K562 (cell line): ENCODE data around the gene CREB5. TPM values are rescaled to one million over a fixed set of nuclear protein-coding genes. Genes with fewer than 3 reads are reported as not detected.

Experiments used
- ATAC-seq: fragments of 200-7000 bp; cut with Tn5 transposase; 3 replicates; pipeline ENCODE4 v1.9.1; 2020; ENCODE audit warnings: moderate library complexity
- BruUV-seq: library from RNA; stranded (reverse); fragments of 400-500 nt; replicated peaks from 2 replicates; lab custom pipeline; 2021; lab: Mats Ljungman, UMichigan
- CTCF ChIA-PET: fragments of 300-600 bp; formaldehyde crosslinking; extraction: SDS; loops from one replicate; lab custom pipeline; 2021; ENCODE audit warnings: low intra/inter-chr PET ratio; lab: Yijun Ruan, JAX
- POLR2A ChIA-PET: fragments of 300-600, 350-650 bp; sonication (Branson Sonifier 250); formaldehyde crosslinking; extraction: SDS; loops from one replicate; lab custom pipeline; 2021; ENCODE audit warnings: antibody characterized with exemption, inconsistent platforms; lab: Yijun Ruan, JAX
- DNase-seq, 4 experiments: peaks; one replicate each; pipeline versions ENCODE4 v3.0.0 to v3.0.0-alpha.2; 2011 to 2018; ENCODE audit warnings: low spot score in 3 of 4, mixed read lengths in 3 of 4; ENCODE audit errors: extremely low read depth in 1 of 4
- FAIRE-seq: peaks from 2 replicates; lab custom pipeline; 2011; peaks lifted over from hg19 to GRCh38; lab: Jason Lieb, UNC
- H2AFZ ChIP-seq: 2 replicates; pipeline ENCODE4 v1.6.0; 2011; ENCODE audit warnings: low read depth, low read length, control low read depth, inconsistent platforms
- H3K27ac ChIP-seq: fragments of 200-600 bp; 3 replicates; pipeline ENCODE4 v1.8.0; 2011; ENCODE audit warnings: low read depth, mild to moderate bottlenecking, control low read depth, inconsistent platforms, low read length, moderate library complexity, mixed read lengths; ENCODE audit errors: extremely low read depth
- H3K27me3 ChIP-seq, 2 experiments: fragments of 300-600 bp in 1 of 2; 2 replicates in 1 of 2; 3 replicates in 1 of 2; pipeline versions ENCODE4 v1.6.0 to v1.8.0; 2011; ENCODE audit warnings: inconsistent platforms in 2 of 2, low read length in 2 of 2, mild to moderate bottlenecking in 1 of 2, mixed read lengths in 1 of 2, moderate library complexity in 1 of 2; ENCODE audit not compliant: control insufficient read depth in 2 of 2, insufficient read depth in 2 of 2
- H3K36me3 ChIP-seq: fragments of 300-600 bp; 3 replicates; pipeline ENCODE4 v1.8.0; 2011; ENCODE audit warnings: mild to moderate bottlenecking, low read length, inconsistent platforms; ENCODE audit not compliant: control insufficient read depth, insufficient read depth
- H3K4me1 ChIP-seq, 2 experiments: fragments of 200-600 bp in 1 of 2; replicated peaks in 1 of 2; 2 replicates in 1 of 2; 3 replicates in 1 of 2; pipeline versions ENCODE4 v1.5.1 to v1.8.0; 2011; ENCODE audit warnings: inconsistent platforms in 2 of 2, low read length in 2 of 2, mild to moderate bottlenecking in 1 of 2, mixed read lengths in 1 of 2, moderate library complexity in 1 of 2; ENCODE audit not compliant: control insufficient read depth in 2 of 2, insufficient read depth in 2 of 2
- H3K4me2 ChIP-seq: 2 replicates; pipeline ENCODE4 v1.6.1; 2011; ENCODE audit warnings: low read length, control low read depth, inconsistent platforms, mixed read lengths; ENCODE audit not compliant: insufficient read depth
- H3K4me3 ChIP-seq: fragments of 200-600 bp; sonication (generic), shearing (Covaris generic); 2 replicates; pipeline ENCODE4 v1.5.1; 2016; ENCODE audit warnings: control low read depth, inconsistent platforms
- H3K79me2 ChIP-seq: fragments of 200-600 bp; 3 replicates; pipeline ENCODE4 v1.8.0; 2011; ENCODE audit warnings: low read length, inconsistent platforms; ENCODE audit not compliant: control insufficient read depth, insufficient read depth
- H3K9ac ChIP-seq, 2 experiments: 2 replicates each; pipeline versions ENCODE4 v1.6.0 to v1.6.1; 2011; ENCODE audit warnings: low read depth in 2 of 2, low read length in 2 of 2, control low read depth in 1 of 2, inconsistent platforms in 1 of 2, mild to moderate bottlenecking in 1 of 2, mixed read lengths in 1 of 2; ENCODE audit not compliant: insufficient read depth in 1 of 2
- H3K9me1 ChIP-seq: one replicate; pipeline ENCODE4 v1.6.0; 2011; ENCODE audit warnings: inconsistent platforms, mild to moderate bottlenecking, low read length, moderate library complexity; ENCODE audit not compliant: control insufficient read depth, insufficient read depth
- H3K9me3 ChIP-seq: replicated peaks from 2 replicates; pipeline ENCODE4 v1.5.1; 2011; ENCODE audit warnings: low read depth, low read length, inconsistent platforms; ENCODE audit not compliant: control insufficient read depth, insufficient read depth
- H4K20me1 ChIP-seq: replicated peaks from 2 replicates; pipeline ENCODE4 v1.6.1; 2011; ENCODE audit warnings: low read length, inconsistent platforms, mixed read lengths; ENCODE audit not compliant: control insufficient read depth, insufficient read depth
- CGGBP1 ChIP-seq: fragments of 250-450 bp; sonication (Bioruptor Pico); IDR thresholded peaks from 2 replicates; pipeline ENCODE4 v1.9.0; 2021; ENCODE audit warnings: mild to moderate bottlenecking
- CHD4 ChIP-seq: fragments of 200-600 bp; sonication (generic); IDR thresholded peaks from 3 replicates; pipeline ENCODE4 v1.6.1; 2012; ENCODE audit warnings: low read depth, mild to moderate bottlenecking, mixed read lengths, low read length, inconsistent platforms; ENCODE audit not compliant: insufficient read depth, insufficient replicate concordance, poor library complexity, severe bottlenecking
- MLLT1 ChIP-seq, 2 experiments: fragments of 450-650 bp; IDR thresholded peaks; 2 replicates each; pipeline ENCODE4 v1.6.1; 2016
- MTF1 ChIP-seq: fragments of 250-450 bp; sonication (Bioruptor Pico); IDR thresholded peaks from 2 replicates; pipeline ENCODE4 v1.9.0; 2021; ENCODE audit warnings: moderate library complexity, mild to moderate bottlenecking, inconsistent platforms, borderline replicate concordance
- STAT5A ChIP-seq: IDR thresholded peaks from 2 replicates; pipeline ENCODE4 v1.6.1; 2012; ENCODE audit warnings: low read length, inconsistent platforms, borderline replicate concordance
- XRCC4 ChIP-seq: IDR thresholded peaks from one replicate; pipeline ENCODE4 v1.6.1; 2011; ENCODE audit not compliant: insufficient read depth, insufficient read length; ENCODE audit errors: extremely low read depth
- ZBTB2 ChIP-seq: fragments of 450-650 bp; IDR thresholded peaks from 2 replicates; pipeline ENCODE4 v1.6.1; 2016; ENCODE audit warnings: antibody characterized with exemption
- ZC3H4 ChIP-seq: sonication (generic); formaldehyde crosslinking; IDR thresholded peaks from 2 replicates; pipeline ENCODE4 v1.9.0; 2021; ENCODE audit warnings: missing genetic modification reagents, borderline replicate concordance
- ZNF217 ChIP-seq: sonication (generic); formaldehyde crosslinking; IDR thresholded peaks from 2 replicates; pipeline ENCODE4 v1.8.0; 2022; ENCODE audit warnings: mild to moderate bottlenecking, missing genetic modification reagents
- ZNF583 ChIP-seq: fragments of 250-450 bp; sonication (Bioruptor Pico); IDR thresholded peaks from 2 replicates; pipeline ENCODE4 v1.4.0; 2020
- ZNF785 ChIP-seq: fragments of 250-450 bp; sonication (Bioruptor Pico); IDR thresholded peaks from 2 replicates; pipeline ENCODE4 v1.4.0; 2020; ENCODE audit warnings: mild to moderate bottlenecking
- ZNF830 ChIP-seq: fragments of 250-450 bp; sonication (Bioruptor Pico); IDR thresholded peaks from 2 replicates; pipeline ENCODE4 v1.5.0; 2021; ENCODE audit warnings: mild to moderate bottlenecking
- WGBS: fragments of 100-300 bp; shearing (Covaris generic); methylation state at CpG from one replicate; pipeline ENCODE4 v1.1.6; 2016; ENCODE audit warnings: low coverage, mixed read lengths; ENCODE audit not compliant: insufficient coverage; ENCODE audit errors: missing lambda C conversion rate; 5-methylcytosine and 5-hydroxymethylcytosine counted together
- in situ Hi-C: fragments of 300-500 bp; cut with MboI; formaldehyde crosslinking; loops from 4 replicates; pipeline ENCODE4 v1.15.0; 2018; ENCODE audit warnings: inconsistent platforms, mixed read lengths
- intact Hi-C: fragments of 100-400 bp; cut with micrococcal nuclease; formaldehyde crosslinking; loops from 2 replicates; pipeline ENCODE4 v1.14.2; 2022
- polyA plus RNA-seq, 8 experiments: library from polyadenylated mRNA; depleted of rRNA in 4 of 8; stranded (reverse) in 5 of 8; unstranded in 3 of 8; fragments of >200 nt; fragmentation: Nextera tagmentation in 2 of 8; fragmentation: Illumina TruSeq in 1 of 8; extraction: Ambion mirVana in 2 of 8; extraction: Trizol in 1 of 8; gene quantifications; 2 replicates each; pipeline versions ENCODE4 v1.2.1 to v1.2.3, GENCODE V29; 2011 to 2014; ENCODE audit warnings: inconsistent platforms in 1 of 8, missing spikeins in 1 of 8
- total RNA-seq, 7 experiments: library from RNA; depleted of rRNA in 6 of 7; stranded (reverse); fragments of >200 nt in 6 of 7; fragmentation: Illumina TruSeq in 2 of 7; extraction: Trizol in 2 of 7; gene quantifications; 2 replicates each; pipeline versions ENCODE4 v1.2.1 to v1.2.3, GENCODE V29; 2011 to 2021; ENCODE audit warnings: low replicate concordance in 1 of 7

CREB5 gene
- total and polyA plus RNA-seq, 9 of the 15 experiments (the other 6 are each of a cell fraction or from before 2014, with no cell fraction given) = 0.33 to 6.4 (median 1.8) TPM

- no peak for FAIRE-seq
Measured at GRCh38 chr7:28516390-28517172, 104.3 kb downstream of the CREB5 start.

GRCh38 chr7:28517206-28517605, 104.9 kb downstream of the CREB5 start:
- no peak for FAIRE-seq
- POLR2A ChIA-PET = no interaction called here
- no peak for TF ChIP-seq STAT5A
- TF ChIP-seq ZNF785 (CRISPR knock-in tag) = no peak
- TF ChIP-seq CHD4 = no peak
- TF ChIP-seq MLLT1 (IDR thresholded peaks at IDR 0.05) = no peak
- no peak for TF ChIP-seq XRCC4
- no peak for TF ChIP-seq ZNF217
- TF ChIP-seq ZC3H4 = no peak
- no peak for TF ChIP-seq ZBTB2

More at GRCh38 chr7:28516390-28517172, 104.3 kb downstream of the CREB5 start:
- 0% methylated on average over 14 of the region's 14 CpGs for WGBS
- no peak for DNase-seq
- Histone ChIP-seq H3K4me3 (no peak overlapping the region), H3K9me1 (peaks cover 3% of the 10 kb centered on the region), H3K9ac (no peak overlapping the region), H3K79me2 (no peaks in the 10 kb centered on the region), H3K27ac (no peak overlapping the region)
- BruUV-seq = no TSS peak
- no peak for ATAC-seq
- TF ChIP-seq MTF1 (CRISPR knock-in tag) (no peak), ZNF785 (CRISPR knock-in tag) (no peak), ZNF830 (no peak), ZNF583 (CRISPR knock-in tag) (no peak), CGGBP1 (CRISPR knock-in tag) (no peak)
- TF ChIP-seq, all 486 proteins: peak for 0
- intact Hi-C loops = no loop called here
- Histone ChIP-seq H3K4me1 (no peaks in the 10 kb centered on the region), H2AFZ (no peak overlapping the region), H3K9me3 (no peaks in the 10 kb centered on the region), H4K20me1 (no peaks in the 10 kb centered on the region), H3K27me3 (peaks cover 24 to 26% of the 10 kb centered on the region in 2 experiments; a peak in 4 of 5 replicates), H3K36me3 (no peaks in the 10 kb centered on the region), H3K4me2 (no peak overlapping the region)
- in situ Hi-C loops = no loop called here
- CTCF ChIA-PET = no interaction called here
- POLR2A ChIA-PET = interaction anchor here (0.5 kb wide), 1 partner anchor 236 kb away, joined by 3 read pairs; no protein-coding TSS in a partner anchor

More at GRCh38 chr7:28517206-28517605, 104.9 kb downstream of the CREB5 start:
- Histone ChIP-seq H3K4me1 (no peaks in the 10 kb centered on the region), H4K20me1 (no peaks in the 10 kb centered on the region), H3K27me3 (peaks cover 21 to 26% of the 10 kb centered on the region in 2 experiments; a peak in 4 of 5 replicates), H3K79me2 (no peaks in the 10 kb centered on the region), H3K9ac (no peak overlapping the region), H3K27ac (no peak overlapping the region), H2AFZ (no peak overlapping the region), H3K9me3 (no peaks in the 10 kb centered on the region), H3K36me3 (no peaks in the 10 kb centered on the region), H3K4me3 (no peak overlapping the region), H3K9me1 (peaks cover 3% of the 10 kb centered on the region), H3K4me2 (no peak overlapping the region)
- CTCF ChIA-PET = no interaction called here
- no TSS peak for BruUV-seq
- WGBS = 0% methylated on average over 5 of the region's 5 CpGs
- intact Hi-C loops (no loop called here), in situ Hi-C loops (no loop called here)
- DNase-seq (no peak), ATAC-seq (no peak)
